Kidney (tissue), 14 donors: ENCODE results near the gene TGFBR3. TPM values are rescaled to one million over a fixed set of nuclear protein-coding genes. Genes with fewer than 3 reads are reported as not detected.

Experiments
- DNase-seq, 5 donors: peaks; one replicate each; pipeline ENCODE4 v3.0.0-alpha.2; 2013 to 2020
- FAIRE-seq: peaks from 2 replicates; lab custom pipeline; 2012; peaks lifted over from hg19 to GRCh38; lab: Jason Lieb, UNC
- H3K27ac ChIP-seq, 2 donors: one replicate each; pipeline ENCODE4 v1.7.0; 2013; ENCODE audit warnings: low read depth in 2 of 2, low read length in 2 of 2, inconsistent platforms in 1 of 2
- H3K27me3 ChIP-seq: one replicate; pipeline ENCODE4 v1.7.1; 2013; ENCODE audit warnings: low read length, inconsistent platforms; ENCODE audit not compliant: control insufficient read depth, insufficient read depth
- H3K36me3 ChIP-seq, 3 donors: one replicate each; pipeline versions ENCODE4 v1.7.0 to v1.7.1; 2013; ENCODE audit warnings: low read length in 3 of 3, control low read depth in 1 of 3, inconsistent platforms in 1 of 3; ENCODE audit not compliant: insufficient read depth in 3 of 3, control insufficient read depth in 2 of 3
- H3K4me1 ChIP-seq, 3 donors: one replicate each; pipeline versions ENCODE4 v1.7.0 to v1.7.1; 2013; ENCODE audit warnings: low read length in 3 of 3, inconsistent platforms in 1 of 3, low read depth in 1 of 3; ENCODE audit not compliant: control insufficient read depth in 2 of 3, insufficient read depth in 2 of 3
- H3K4me3 ChIP-seq, 3 donors: one replicate each; pipeline versions ENCODE4 v1.7.0 to v1.8.1; 2013; ENCODE audit warnings: low read length in 3 of 3, control low read depth in 1 of 3, inconsistent platforms in 1 of 3
- H3K9ac ChIP-seq, 3 donors: one replicate each; pipeline versions ENCODE4 v1.7.0 to v1.7.1; 2013; ENCODE audit warnings: low read length in 3 of 3, control low read depth in 1 of 3, inconsistent platforms in 1 of 3
- H3K9me3 ChIP-seq, 3 donors: one replicate each; pipeline versions ENCODE4 v1.7.0 to v1.7.1; 2013; ENCODE audit warnings: low read length in 3 of 3, control low read depth in 1 of 3, inconsistent platforms in 1 of 3; ENCODE audit not compliant: control insufficient read depth in 2 of 3, insufficient read depth in 1 of 3
- intact Hi-C: fragments of 100-400 bp; cut with DNase I; formaldehyde crosslinking; loops from one replicate; pipeline ENCODE4 v1.11.1; 2022
- polyA plus RNA-seq: library from polyadenylated mRNA; stranded (reverse); fragments of 350-450 nt; fragmentation: Illumina TruSeq; extraction: RNeasy Lipid Tissue Mini Kit (QIAGEN cat#74804); gene quantifications from one replicate; pipeline ENCODE4 v1.2.3, GENCODE V29; 2014; ENCODE audit warnings: low read depth, low replicate concordance; ENCODE audit not compliant: insufficient read depth
- total RNA-seq: library from RNA; stranded (reverse); fragmentation: NEBNext Ultra II Directional; extraction: Animal tissue kit (Norgen Biotek cat#: 25700); gene quantifications from one replicate; pipeline ENCODE4 v1.2.1, GENCODE V29; 2021
- TF ChIP-seq, protein P1 (sequence below): IDR thresholded peaks from 3 replicates; pipeline ENCODE4 v1.5.1; 2012; ENCODE audit warnings: mild to moderate bottlenecking, moderate library complexity, borderline replicate concordance; ENCODE audit not compliant: insufficient read depth; ENCODE audit errors: extremely low read depth
- donor health status: control.
- donor health status: control.
- donor health status: control.
- donor health status: control.
- donor health status: control.
- donor health status: DM: yes; HTN: yes; CAD: no.
- donor health status: Normal renal cell carcinoma (clear cell type).

Gene TGFBR3
- total and polyA plus RNA-seq, 2 donors from 2014 or later = 15.8 to 57.9 TPM

DNA sequence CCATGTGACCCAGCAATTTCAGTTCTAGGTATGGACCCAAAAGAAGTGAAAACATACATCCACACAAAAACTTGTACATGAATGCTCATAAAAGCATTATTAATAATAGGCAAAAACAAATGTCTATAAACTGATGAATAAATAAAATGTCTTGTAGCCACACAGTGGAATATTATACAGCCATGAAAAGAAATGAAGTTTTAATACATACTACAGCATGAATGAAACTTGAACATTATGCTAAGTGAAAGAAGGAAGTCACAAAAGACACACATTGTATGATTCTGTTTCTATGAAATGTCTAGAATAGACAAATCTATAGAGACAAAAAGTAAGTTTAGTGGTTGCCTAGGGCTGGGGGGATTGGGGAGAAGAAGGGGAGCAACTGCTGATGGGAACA lies 255.1 kb downstream of the TGFBR3 start:
- no peak for FAIRE-seq
- H3K27ac ChIP-seq = no peak overlapping the region
- intact Hi-C loops = no loop called here
- TF ChIP-seq, protein P1, sequence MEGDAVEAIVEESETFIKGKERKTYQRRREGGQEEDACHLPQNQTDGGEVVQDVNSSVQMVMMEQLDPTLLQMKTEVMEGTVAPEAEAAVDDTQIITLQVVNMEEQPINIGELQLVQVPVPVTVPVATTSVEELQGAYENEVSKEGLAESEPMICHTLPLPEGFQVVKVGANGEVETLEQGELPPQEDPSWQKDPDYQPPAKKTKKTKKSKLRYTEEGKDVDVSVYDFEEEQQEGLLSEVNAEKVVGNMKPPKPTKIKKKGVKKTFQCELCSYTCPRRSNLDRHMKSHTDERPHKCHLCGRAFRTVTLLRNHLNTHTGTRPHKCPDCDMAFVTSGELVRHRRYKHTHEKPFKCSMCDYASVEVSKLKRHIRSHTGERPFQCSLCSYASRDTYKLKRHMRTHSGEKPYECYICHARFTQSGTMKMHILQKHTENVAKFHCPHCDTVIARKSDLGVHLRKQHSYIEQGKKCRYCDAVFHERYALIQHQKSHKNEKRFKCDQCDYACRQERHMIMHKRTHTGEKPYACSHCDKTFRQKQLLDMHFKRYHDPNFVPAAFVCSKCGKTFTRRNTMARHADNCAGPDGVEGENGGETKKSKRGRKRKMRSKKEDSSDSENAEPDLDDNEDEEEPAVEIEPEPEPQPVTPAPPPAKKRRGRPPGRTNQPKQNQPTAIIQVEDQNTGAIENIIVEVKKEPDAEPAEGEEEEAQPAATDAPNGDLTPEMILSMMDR = no peak
- no peaks in the 10 kb centered on the region for H3K4me1 ChIP-seq
- no peak overlapping the region for H3K4me3 ChIP-seq
- H3K9me3 ChIP-seq = no peaks in the 10 kb centered on the region
- no peak overlapping the region for H3K9ac ChIP-seq
- no peaks in the 10 kb centered on the region for H3K27me3 ChIP-seq
- H3K36me3 ChIP-seq = no peaks in the 10 kb centered on the region
- no peak for DNase-seq

Other genes starting within 250 kb of the TGFBR3 start
- gene BRDT, start 63.2 kb upstream of the TGFBR3 start, total RNA-seq = not detected
- not detected for gene BRDT, start 63.2 kb upstream of the TGFBR3 start, polyA plus RNA-seq
- gene EPHX4, start 143.8 kb upstream of the TGFBR3 start, total RNA-seq = 1.2 TPM
- 1.4 TPM for gene EPHX4, start 143.8 kb upstream of the TGFBR3 start, polyA plus RNA-seq
- gene SETSIP, start 189.3 kb upstream of the TGFBR3 start, total RNA-seq = not detected
- gene SETSIP, start 189.3 kb upstream of the TGFBR3 start, polyA plus RNA-seq = not detected
- 5.8 TPM for gene BTBD8, start 194.2 kb upstream of the TGFBR3 start, total RNA-seq
- gene BTBD8, start 194.2 kb upstream of the TGFBR3 start, polyA plus RNA-seq = 0.99 TPM